ENCODE data around the gene ILF2. TPM values are rescaled to one million over a fixed set of nuclear protein-coding genes. Genes with fewer than 3 reads are reported as not detected.

The ILF2 gene
- total and polyA plus RNA-seq, 2 of the 13 experiments (the other 11 are each of a cell fraction or from before 2014, with no cell fraction given) = 292 to 366 TPM

- TF ChIP-seq TFDP1 (CRISPR knock-in tag; IDR thresholded peaks at IDR 0.05; ENCODE audit: borderline replicate concordance) (no peak), POGZ (CRISPR knock-in tag; IDR thresholded peaks at IDR 0.05) (no peak), ERF (CRISPR knock-in tag; IDR thresholded peaks at IDR 0.05) (0 out of 2 replicates have a peak, but pooled peaks have one; percentile 26), ZNF597 (CRISPR knock-in tag; IDR thresholded peaks at IDR 0.05) (no peak), ZNF652 (CRISPR knock-in tag; IDR thresholded peaks at IDR 0.05; ENCODE audit: borderline replicate concordance, low read depth) (peak; percentile 80), SMAD1 (CRISPR knock-in tag; IDR thresholded peaks at IDR 0.05; ENCODE audit: borderline replicate concordance, low read depth) (no peak), SOX13 (IDR thresholded peaks at IDR 0.05) (no peak), SOX13 (CRISPR knock-in tag; conservative IDR thresholded peaks at IDR 0.05 in 1 of 2, IDR thresholded peaks at IDR 0.05 in 1 of 2) (no peak), HHEX (CRISPR knock-in tag; IDR thresholded peaks at IDR 0.05) (no peak), THYN1 (CRISPR knock-in tag; IDR thresholded peaks at IDR 0.05; ENCODE audit: borderline replicate concordance, low read depth) (no peak), ARNTL (CRISPR knock-in tag; IDR thresholded peaks at IDR 0.05) (no peak), SMC3 (IDR thresholded peaks at IDR 0.05; ENCODE audit: low read length) (peak; percentile 83)
Observed at GRCh38 chr1:153677718-153678518, 7.1 kb upstream of the ILF2 start (continued).
